HepG2 (cell line): ENCODE results near the gene AFTPH. TPM values are rescaled to one million over a fixed set of nuclear protein-coding genes. Genes with fewer than 3 reads are reported as not detected.

ENCODE experiments used
- ATAC-seq: fragments of 200-7000 bp; cut with Tn5 transposase; 3 replicates; pipeline ENCODE4 v1.9.1; 2020; ENCODE audit warnings: mild to moderate bottlenecking, moderate library complexity
- BruUV-seq: library from RNA; stranded (reverse); fragments of 400-500 nt; replicated peaks from 2 replicates; lab custom pipeline; 2021; lab: Mats Ljungman, UMichigan
- CTCF ChIA-PET: fragments of 300-600 bp; formaldehyde crosslinking; extraction: SDS; loops from one replicate; lab custom pipeline; 2021; ENCODE audit warnings: low total read pairs, inconsistent platforms, low intra/inter-chr PET ratio; lab: Yijun Ruan, JAX
- POLR2A ChIA-PET: fragments of 350-600 bp; sonication (Branson Sonifier 250); formaldehyde crosslinking; loops from one replicate; lab custom pipeline; 2020; ENCODE audit warnings: antibody characterized with exemption, inconsistent platforms; lab: Yijun Ruan, JAX
- DNase-seq: peaks from one replicate; pipeline ENCODE4 v3.0.0-alpha.2; 2015; ENCODE audit warnings: low spot score
- FAIRE-seq: peaks from 3 replicates; lab custom pipeline; 2011; peaks lifted over from hg19 to GRCh38; lab: Jason Lieb, UNC
- H2AFZ ChIP-seq: one replicate; pipeline ENCODE4 v1.6.1; 2011; ENCODE audit warnings: low read length, inconsistent platforms
- H3K27ac ChIP-seq: fragments of 300-600 bp; 3 replicates; pipeline ENCODE4 v1.8.0; 2011; ENCODE audit warnings: mixed run types, mild to moderate bottlenecking, mixed read lengths, low read length, inconsistent platforms; ENCODE audit not compliant: insufficient read depth; ENCODE audit errors: extremely low read length
- H3K27me3 ChIP-seq, 2 experiments: fragments of 200-600 bp in 1 of 2; 2 replicates in 1 of 2; 3 replicates in 1 of 2; pipeline versions ENCODE4 v1.6.0 to v1.8.0; 2011; ENCODE audit warnings: low read length in 2 of 2, mild to moderate bottlenecking in 2 of 2, moderate library complexity in 2 of 2, inconsistent platforms in 1 of 2; ENCODE audit not compliant: insufficient read depth in 2 of 2, control insufficient read depth in 1 of 2
- H3K36me3 ChIP-seq, 2 experiments: fragments of 200-600 bp in 1 of 2; replicated peaks in 1 of 2; 2 replicates in 1 of 2; 3 replicates in 1 of 2; pipeline versions ENCODE4 v1.5.1 to v1.8.0; 2011; ENCODE audit warnings: low read length in 2 of 2, inconsistent platforms in 1 of 2; ENCODE audit not compliant: insufficient read depth in 2 of 2, control insufficient read depth in 1 of 2
- H3K4me1 ChIP-seq: 2 replicates; pipeline ENCODE4 v1.5.1; 2012; ENCODE audit warnings: low read length, inconsistent platforms; ENCODE audit not compliant: insufficient read depth
- H3K4me2 ChIP-seq: 2 replicates; pipeline ENCODE4 v1.6.0; 2011; ENCODE audit warnings: low read depth, low read length, inconsistent platforms
- H3K4me3 ChIP-seq, 3 experiments: fragments of 200-600 bp in 1 of 3; sonication (generic), shearing (Covaris generic) in 1 of 3; replicated peaks in 1 of 3; 2 replicates each; pipeline ENCODE4 v1.5.1; 2011 to 2016; ENCODE audit warnings: low read length in 3 of 3, inconsistent platforms in 2 of 3, low read depth in 2 of 3, mild to moderate bottlenecking in 2 of 3, control low read depth in 1 of 3, mixed read lengths in 1 of 3; ENCODE audit not compliant: insufficient read depth in 1 of 3
- H3K79me2 ChIP-seq: one replicate; pipeline ENCODE4 v1.6.1; 2011; ENCODE audit warnings: low read length, inconsistent platforms; ENCODE audit not compliant: insufficient read depth
- H3K9ac ChIP-seq: 2 replicates; pipeline ENCODE4 v1.6.0; 2011; ENCODE audit warnings: mild to moderate bottlenecking, low read depth, low read length, inconsistent platforms; ENCODE audit not compliant: insufficient read depth
- H3K9me3 ChIP-seq: 2 replicates; pipeline ENCODE4 v1.5.1; 2012; ENCODE audit warnings: mild to moderate bottlenecking, low read length
- H4K20me1 ChIP-seq: 2 replicates; pipeline ENCODE4 v1.6.0; 2011; ENCODE audit warnings: inconsistent platforms, mild to moderate bottlenecking, low read length, moderate library complexity; ENCODE audit not compliant: insufficient read depth
- ATF7-NPFF ChIP-seq: sonication (generic); formaldehyde crosslinking; IDR thresholded peaks from 2 replicates; pipeline ENCODE4 v1.8.1; 2023; ENCODE audit warnings: mild to moderate bottlenecking, low read depth, missing genetic modification reagents, moderate library complexity
- MIXL1 ChIP-seq: IDR thresholded peaks from 2 replicates; pipeline ENCODE4 v1.6.1; 2016
- RAD21 ChIP-seq: fragments of 450-650 bp; formaldehyde crosslinking; IDR thresholded peaks from 2 replicates; pipeline ENCODE4 v1.5.0; 2020; ENCODE audit warnings: mild to moderate bottlenecking
- SMC3 ChIP-seq: IDR thresholded peaks from 2 replicates; pipeline ENCODE4 v1.6.1; 2011; ENCODE audit warnings: low read length, improper control_type of control experiment
- STAG1 ChIP-seq: sonication (generic); formaldehyde crosslinking; IDR thresholded peaks from 2 replicates; pipeline ENCODE4 v1.4.0; 2020; ENCODE audit warnings: missing genetic modification reagents
- TARDBP ChIP-seq: sonication (generic); formaldehyde crosslinking; IDR thresholded peaks from 2 replicates; pipeline ENCODE4 v1.8.0; 2022; ENCODE audit warnings: mild to moderate bottlenecking, missing genetic modification reagents
- ZNF619 ChIP-seq: sonication (generic); formaldehyde crosslinking; IDR thresholded peaks from 2 replicates; pipeline ENCODE4 v1.4.0; 2020; ENCODE audit warnings: mild to moderate bottlenecking, missing genetic modification reagents
- WGBS: methylation state at CpG from one replicate; pipeline ENCODE4 v1.1.6; 2017; ENCODE audit warnings: low lambda C conversion rate; 5-methylcytosine and 5-hydroxymethylcytosine counted together
- in situ Hi-C: cut with HindIII; loops from 2 replicates; pipeline ENCODE4 v1.10.0; 2017; ENCODE audit warnings: low pct_unique_long_range_greater_than_20kb; ENCODE audit not compliant: extremely low pct_ligation_motif_present
- intact Hi-C: fragments of 100-400 bp; cut with micrococcal nuclease; formaldehyde crosslinking; loops from one replicate; pipeline ENCODE4 v1.10.0; 2022; ENCODE audit not compliant: unreplicated experiment
- polyA plus RNA-seq, 8 experiments: library from polyadenylated mRNA; depleted of rRNA in 3 of 8; stranded (reverse) in 7 of 8; unstranded in 1 of 8; fragments of >200 nt; fragmentation: Illumina TruSeq in 4 of 8; extraction: Trizol in 4 of 8; gene quantifications; 2 replicates each; pipeline versions ENCODE4 v1.2.1 to v1.2.3, GENCODE V29; 2011 to 2016; ENCODE audit warnings: low read depth in 4 of 8, missing spikeins in 1 of 8, mixed read lengths in 1 of 8; ENCODE audit not compliant: insufficient read depth in 1 of 8
- total RNA-seq, 5 experiments: library from RNA; depleted of rRNA; stranded (reverse); fragments of >200 nt; fragmentation: Illumina TruSeq; extraction: Trizol; gene quantifications; 2 replicates each; pipeline ENCODE4 v1.2.3, GENCODE V29; 2016; ENCODE audit warnings: low read depth in 1 of 5
- TF ChIP-seq, protein P1 (sequence below): sonication (generic); formaldehyde crosslinking; IDR thresholded peaks from 2 replicates; pipeline ENCODE4 v1.5.0; 2020; ENCODE audit warnings: mild to moderate bottlenecking, missing genetic modification reagents, moderate library complexity
- TF ChIP-seq, protein P2 (sequence below), 2 experiments: sonication (generic) in 1 of 2; formaldehyde crosslinking in 1 of 2; IDR thresholded peaks; 2 replicates each; pipeline versions ENCODE4 v1.4.0 to v1.6.1; 2018 to 2020; ENCODE audit warnings: missing genetic modification reagents in 2 of 2, borderline replicate concordance in 1 of 2, low read depth in 1 of 2, mild to moderate bottlenecking in 1 of 2, missing biosample characterization in 1 of 2

The AFTPH gene
- total and polyA plus RNA-seq, 2 of the 13 experiments (the other 11 are each of a cell fraction or from before 2014, with no cell fraction given): 27.5 to 36.8 TPM

DNA sequence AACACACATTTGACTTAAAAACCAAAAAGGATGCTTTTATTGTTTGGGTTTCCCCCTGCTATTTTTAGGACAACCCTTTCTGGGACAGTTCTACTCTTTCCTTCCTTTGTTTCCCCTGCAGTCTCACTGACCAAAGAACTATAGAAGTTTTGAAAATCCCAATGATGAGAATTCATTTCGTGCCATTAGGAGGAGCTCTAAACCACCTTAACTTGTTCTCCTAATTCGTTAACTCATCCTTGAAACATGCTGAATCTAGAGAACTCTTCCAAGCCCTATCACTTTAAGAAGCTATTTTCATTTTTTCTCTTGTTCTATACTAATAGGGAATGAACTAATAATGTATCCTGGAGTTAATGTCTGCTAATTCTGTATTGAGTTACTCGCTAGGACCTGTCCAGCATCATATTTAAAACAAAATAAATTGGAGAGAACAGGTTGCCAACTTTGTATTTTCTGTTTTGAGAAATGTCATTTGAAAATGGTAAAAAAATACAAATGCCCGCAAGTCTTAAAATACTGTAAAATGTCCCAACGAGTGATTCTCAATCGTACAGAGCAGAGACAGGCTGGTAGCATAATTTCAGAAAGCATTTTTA is 62.9 kb downstream of the AFTPH start:
- Histone ChIP-seq H3K9ac (no peak overlapping the region), H3K4me2 (no peak overlapping the region), H3K36me3 (peaks cover 21 to 50% of the 10 kb centered on the region in 2 experiments), H3K27me3 (no peaks in the 10 kb centered on the region), H3K9me3 (no peaks in the 10 kb centered on the region), H3K27ac (no peak overlapping the region), H3K4me3 (no peak overlapping the region), H4K20me1 (no peaks in the 10 kb centered on the region), H3K79me2 (no peaks in the 10 kb centered on the region), H2AFZ (no peak overlapping the region)
- DNase-seq: peak; percentile 35
- ChIA-PET POLR2A (no interaction called here), CTCF (interaction anchor here (0.9 to 3.9 kb wide), 5 partner anchors 245 to 326 kb away, joined by 3 to 20 read pairs (median 4); no protein-coding TSS in a partner anchor)
- BruUV-seq: no TSS peak
- ATAC-seq: no peak
- in situ Hi-C loops: no loop called here
- FAIRE-seq: peak; percentile 71
- 69% methylated on average over 6 of the region's 6 CpGs for WGBS
- TF ChIP-seq ZNF619 (CRISPR knock-in tag) (no peak), ATF7-NPFF (CRISPR knock-in tag) (no peak), TARDBP (no peak), SMC3 (peak; percentile 58), STAG1 (CRISPR knock-in tag) (peak; percentile 88), MIXL1 (peak; percentile 76; the same call in 1 of the 2 replicates), RAD21 (CRISPR knock-in tag) (peak; percentile 40; the same call in 1 of the 2 replicates)
- TF ChIP-seq, protein P1, sequence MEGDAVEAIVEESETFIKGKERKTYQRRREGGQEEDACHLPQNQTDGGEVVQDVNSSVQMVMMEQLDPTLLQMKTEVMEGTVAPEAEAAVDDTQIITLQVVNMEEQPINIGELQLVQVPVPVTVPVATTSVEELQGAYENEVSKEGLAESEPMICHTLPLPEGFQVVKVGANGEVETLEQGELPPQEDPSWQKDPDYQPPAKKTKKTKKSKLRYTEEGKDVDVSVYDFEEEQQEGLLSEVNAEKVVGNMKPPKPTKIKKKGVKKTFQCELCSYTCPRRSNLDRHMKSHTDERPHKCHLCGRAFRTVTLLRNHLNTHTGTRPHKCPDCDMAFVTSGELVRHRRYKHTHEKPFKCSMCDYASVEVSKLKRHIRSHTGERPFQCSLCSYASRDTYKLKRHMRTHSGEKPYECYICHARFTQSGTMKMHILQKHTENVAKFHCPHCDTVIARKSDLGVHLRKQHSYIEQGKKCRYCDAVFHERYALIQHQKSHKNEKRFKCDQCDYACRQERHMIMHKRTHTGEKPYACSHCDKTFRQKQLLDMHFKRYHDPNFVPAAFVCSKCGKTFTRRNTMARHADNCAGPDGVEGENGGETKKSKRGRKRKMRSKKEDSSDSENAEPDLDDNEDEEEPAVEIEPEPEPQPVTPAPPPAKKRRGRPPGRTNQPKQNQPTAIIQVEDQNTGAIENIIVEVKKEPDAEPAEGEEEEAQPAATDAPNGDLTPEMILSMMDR (CRISPR knock-in tag): peak; percentile 72
- TF ChIP-seq, protein P2, sequence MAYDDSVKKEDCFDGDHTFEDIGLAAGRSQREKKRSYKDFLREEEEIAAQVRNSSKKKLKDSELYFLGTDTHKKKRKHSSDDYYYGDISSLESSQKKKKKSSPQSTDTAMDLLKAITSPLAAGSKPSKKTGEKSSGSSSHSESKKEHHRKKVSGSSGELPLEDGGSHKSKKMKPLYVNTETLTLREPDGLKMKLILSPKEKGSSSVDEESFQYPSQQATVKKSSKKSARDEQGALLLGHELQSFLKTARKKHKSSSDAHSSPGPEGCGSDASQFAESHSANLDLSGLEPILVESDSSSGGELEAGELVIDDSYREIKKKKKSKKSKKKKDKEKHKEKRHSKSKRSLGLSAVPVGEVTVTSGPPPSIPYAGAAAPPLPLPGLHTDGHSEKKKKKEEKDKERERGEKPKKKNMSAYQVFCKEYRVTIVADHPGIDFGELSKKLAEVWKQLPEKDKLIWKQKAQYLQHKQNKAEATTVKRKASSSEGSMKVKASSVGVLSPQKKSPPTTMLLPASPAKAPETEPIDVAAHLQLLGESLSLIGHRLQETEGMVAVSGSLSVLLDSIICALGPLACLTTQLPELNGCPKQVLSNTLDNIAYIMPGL (CRISPR knock-in tag; IDR thresholded peaks at IDR 0.05; ENCODE audit: borderline replicate concordance in 1 of 2, low read depth in 1 of 2): 0 out of 4 replicates have a peak, but pooled peaks of 1 of the 2 experiments have one; percentile 21
- TF ChIP-seq, all 625 proteins: peak for 6
- intact Hi-C loops: loop anchor here (1.0 to 2.0 kb wide), 2 partner anchors 58 to 278 kb away; no protein-coding TSS in a partner anchor
- H3K4me1 ChIP-seq: no peaks in the 10 kb centered on the region
